ENCODE results near the gene SH3RF1. TPM values are rescaled to one million over a fixed set of nuclear protein-coding genes. Genes with fewer than 3 reads are reported as not detected.

Gene SH3RF1
- total RNA-seq, 1 donor from 2014 or later, result 33.8 TPM

DNA sequence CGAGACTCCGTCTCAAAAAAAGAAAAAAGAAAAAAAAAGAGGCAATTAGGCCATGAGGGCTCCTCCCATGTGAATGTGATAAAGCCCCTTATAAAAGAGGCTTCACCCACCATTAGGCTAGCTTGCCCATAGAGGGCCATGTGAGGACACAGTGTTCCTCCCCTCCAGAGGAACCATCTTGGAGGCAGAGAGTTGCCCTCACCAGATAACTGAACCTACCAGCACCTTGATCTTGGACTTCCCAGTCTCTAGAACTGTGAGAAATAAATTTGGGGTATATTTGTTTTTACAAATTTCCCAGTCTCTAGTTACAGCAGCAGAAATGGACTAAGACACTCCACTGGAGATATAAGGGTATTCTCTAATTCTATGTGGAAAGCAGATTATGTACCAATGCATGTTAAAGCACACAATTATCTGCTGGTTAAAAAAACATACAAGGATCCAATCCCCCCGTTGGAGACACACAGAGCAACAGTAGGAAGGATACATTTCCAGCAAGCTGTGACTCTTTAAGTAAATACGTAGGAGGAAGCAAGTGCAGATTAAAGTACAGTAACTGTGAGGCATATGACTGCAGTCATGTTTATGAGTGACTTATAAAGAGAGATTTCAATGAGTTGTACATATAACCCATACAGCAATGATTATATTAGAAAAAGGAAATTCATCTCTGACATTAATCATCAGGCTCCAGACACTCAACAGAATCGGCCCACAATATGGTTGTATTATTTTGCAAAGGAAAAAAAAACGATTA, 21.4 kb downstream of the SH3RF1 start:
- no peak for TF ChIP-seq CTCF (IDR thresholded peaks at IDR 0.05)
- ATAC-seq, result peak; percentile 75
- Histone ChIP-seq H3K4me3 (no peak overlapping the region), H3K9me3 (no peaks in the 10 kb centered on the region), H3K36me3 (no peaks in the 10 kb centered on the region), H3K4me1 (peaks cover 48% of the 10 kb centered on the region), H3K27ac (no peak overlapping the region), H3K27me3 (no peaks in the 10 kb centered on the region)
- DNase-seq, result no peak
- intact Hi-C loops (cut with DNase I), result no loop called here

GRCh38 chr4:169248645-169249044, 22.1 kb downstream of the SH3RF1 start:
- Histone ChIP-seq H3K36me3 (no peaks in the 10 kb centered on the region), H3K4me1 (peaks cover 47% of the 10 kb centered on the region), H3K9me3 (no peaks in the 10 kb centered on the region), H3K4me3 (no peak overlapping the region), H3K27me3 (no peaks in the 10 kb centered on the region), H3K27ac (no peak overlapping the region)
- intact Hi-C loops (cut with DNase I), result no loop called here
- TF ChIP-seq CTCF (IDR thresholded peaks at IDR 0.05), result no peak
- peak; percentile 66 for ATAC-seq
- DNase-seq, result no peak

DNA sequence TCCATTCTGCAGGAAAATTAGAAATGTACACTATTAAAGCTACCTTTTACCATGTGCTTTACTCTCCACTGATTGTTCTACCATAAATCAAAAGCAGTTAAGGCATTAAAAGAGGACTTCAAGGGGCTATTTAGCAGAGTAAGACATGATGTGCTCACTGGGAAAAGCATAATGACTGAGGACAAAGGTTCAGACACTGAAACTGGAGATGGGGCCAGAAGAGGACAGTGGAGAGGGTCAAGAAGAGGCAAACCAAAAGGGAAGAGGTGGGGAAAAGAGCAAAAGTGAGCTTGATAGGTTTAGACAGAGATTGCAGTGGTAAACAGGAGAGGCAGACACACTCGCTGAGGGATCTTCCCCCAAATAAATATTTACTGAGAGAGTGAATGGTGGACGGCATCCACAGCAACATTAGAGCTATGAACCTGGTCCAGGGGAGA, 23.8 kb downstream of the SH3RF1 start:
- H3K27ac ChIP-seq, result no peak overlapping the region
- intact Hi-C loops (cut with DNase I), result no loop called here
- H3K4me1 ChIP-seq, result peaks cover 31% of the 10 kb centered on the region
- ATAC-seq (no peak), DNase-seq (no peak)
- no peaks in the 10 kb centered on the region for H3K36me3 ChIP-seq
- H3K9me3 ChIP-seq, result no peaks in the 10 kb centered on the region
- no peaks in the 10 kb centered on the region for H3K27me3 ChIP-seq
- no peak overlapping the region for H3K4me3 ChIP-seq
- TF ChIP-seq CTCF (IDR thresholded peaks at IDR 0.05), result no peak

GRCh38 chr4:169246279-169246678, 24.5 kb downstream of the SH3RF1 start:
- intact Hi-C loops (cut with DNase I), result no loop called here
- H3K9me3 ChIP-seq, result no peaks in the 10 kb centered on the region
- peaks cover 25% of the 10 kb centered on the region for H3K4me1 ChIP-seq

GRCh38 chr4:169245061-169245460, 25.7 kb downstream of the SH3RF1 start:
- no peak overlapping the region for H3K4me3 ChIP-seq
- TF ChIP-seq CTCF (IDR thresholded peaks at IDR 0.05), result no peak
- peaks cover 18% of the 10 kb centered on the region for H3K4me1 ChIP-seq
- H3K9me3 ChIP-seq, result no peaks in the 10 kb centered on the region
- H3K27me3 ChIP-seq, result no peaks in the 10 kb centered on the region
- no peak for DNase-seq
- intact Hi-C loops (cut with DNase I), result no loop called here
- ATAC-seq, result no peak
- H3K36me3 ChIP-seq, result no peaks in the 10 kb centered on the region
- H3K27ac ChIP-seq, result no peak overlapping the region

More at GRCh38 chr4:169246279-169246678, 24.5 kb downstream of the SH3RF1 start:
- no peak overlapping the region for H3K27ac ChIP-seq
- H3K36me3 ChIP-seq, result no peaks in the 10 kb centered on the region
- no peak overlapping the region for H3K4me3 ChIP-seq
- TF ChIP-seq CTCF (IDR thresholded peaks at IDR 0.05), result no peak
- DNase-seq (no peak), ATAC-seq (no peak)
- no peaks in the 10 kb centered on the region for H3K27me3 ChIP-seq

All from upper lobe of right lung (tissue), 1 donor.